HG02588 (cell line): ENCODE measurements around the gene PRR15.

Experiments used
- ATAC-seq: cut with Tn5 transposase; IDR thresholded peaks from one replicate; pipeline ENCODE4 v1.9.1; 2021; ENCODE audit warnings: mild to moderate bottlenecking, moderate library complexity; ENCODE audit not compliant: unreplicated experiment

PRR15 gene

GRCh38 chr7:29567174-29567573, 3.5 kb downstream of the PRR15 start:
- no peak for ATAC-seq

- no peak for ATAC-seq
Measured at GRCh38 chr7:29569648-29570047, 6.0 kb downstream of the PRR15 start.

- ATAC-seq = no peak
Measured at GRCh38 chr7:29572558-29572957, 8.9 kb downstream of the PRR15 start.

- no peak for ATAC-seq
Measured at GRCh38 chr7:29573567-29573966, 9.9 kb downstream of the PRR15 start.

GRCh38 chr7:29574659-29575058, 11.0 kb downstream of the PRR15 start:
- ATAC-seq = no peak

- no peak for ATAC-seq
Measured at GRCh38 chr7:29587195-29587808, 23.7 kb downstream of the PRR15 start.

GRCh38 chr7:29588212-29588611, 24.6 kb downstream of the PRR15 start:
- no peak for ATAC-seq

- peak; percentile 67 for ATAC-seq
Measured at GRCh38 chr7:29588900-29589696, 25.5 kb downstream of the PRR15 start.

- no peak for ATAC-seq
Measured at GRCh38 chr7:29592866-29593265, 29.2 kb downstream of the PRR15 start.

- no peak for ATAC-seq
Measured at GRCh38 chr7:29593459-29593858, 29.8 kb downstream of the PRR15 start.

- no peak for ATAC-seq
Measured at GRCh38 chr7:29596593-29597178, 33.1 kb downstream of the PRR15 start.

GRCh38 chr7:29597266-29597665, 33.6 kb downstream of the PRR15 start:
- ATAC-seq = no peak

- no peak for ATAC-seq
Measured at GRCh38 chr7:29598137-29598536, 34.5 kb downstream of the PRR15 start.

GRCh38 chr7:29598613-29599012, 35.0 kb downstream of the PRR15 start:
- ATAC-seq = no peak

- ATAC-seq = no peak
Measured at GRCh38 chr7:29599026-29599425, 35.4 kb downstream of the PRR15 start.

GRCh38 chr7:29600661-29601060, 37.0 kb downstream of the PRR15 start:
- ATAC-seq = no peak

- no peak for ATAC-seq
Measured at GRCh38 chr7:29604052-29604451, 40.4 kb downstream of the PRR15 start.

- ATAC-seq = no peak
Measured at GRCh38 chr7:29604702-29605101, 41.1 kb downstream of the PRR15 start.

GRCh38 chr7:29605671-29606070, 42.0 kb downstream of the PRR15 start:
- ATAC-seq = no peak

- no peak for ATAC-seq
Measured at GRCh38 chr7:29606287-29606721, 42.7 kb downstream of the PRR15 start.

GRCh38 chr7:29606830-29607229, 43.2 kb downstream of the PRR15 start:
- no peak for ATAC-seq

- no peak for ATAC-seq
Measured at GRCh38 chr7:29607259-29607658, 43.6 kb downstream of the PRR15 start.
